HG03159 (cell line): Measurements from ENCODE around the gene TGM2.
"Not testable (repeated sequence)": the region's sequence is repeated elsewhere in the genome, so short reads cannot be mapped to it uniquely, and the experiment has no call there.

Experiments
- ATAC-seq: cut with Tn5 transposase; IDR thresholded peaks from one replicate; pipeline ENCODE4 v1.9.1; 2021; ENCODE audit warnings: mild to moderate bottlenecking, moderate library complexity; ENCODE audit not compliant: unreplicated experiment

The TGM2 gene

GRCh38 chr20:38119446-38119845, 45.6 kb downstream of the TGM2 start:
- no peak for ATAC-seq

- ATAC-seq, result no peak
These were observed 47.4 kb downstream of the TGM2 start for GRCh38 chr20:38117635-38118034.

- no peak for ATAC-seq
These were observed 47.9 kb downstream of the TGM2 start for GRCh38 chr20:38117205-38117604.

- ATAC-seq, result no peak
These were observed 48.5 kb downstream of the TGM2 start for GRCh38 chr20:38116409-38117165.

GRCh38 chr20:38115896-38116295, 49.2 kb downstream of the TGM2 start:
- ATAC-seq, result no peak

- ATAC-seq, result no peak
These were observed 49.9 kb downstream of the TGM2 start for GRCh38 chr20:38115205-38115604.

GRCh38 chr20:38114353-38114791, 50.7 kb downstream of the TGM2 start:
- ATAC-seq, result no peak

GRCh38 chr20:38113401-38114325, 51.4 kb downstream of the TGM2 start:
- no peak for ATAC-seq

GRCh38 chr20:38112930-38113294, 52.2 kb downstream of the TGM2 start:
- ATAC-seq, result no peak

- ATAC-seq, result no peak
These were observed 52.7 kb downstream of the TGM2 start for GRCh38 chr20:38112261-38112929.

GRCh38 chr20:38111366-38112232, 53.5 kb downstream of the TGM2 start:
- no peak for ATAC-seq

GRCh38 chr20:38110525-38111178, 54.4 kb downstream of the TGM2 start:
- no peak for ATAC-seq

GRCh38 chr20:38109591-38110524, 55.2 kb downstream of the TGM2 start:
- no peak for ATAC-seq

- no peak for ATAC-seq
These were observed 56.0 kb downstream of the TGM2 start for GRCh38 chr20:38108986-38109541.

GRCh38 chr20:38108438-38108985, 56.6 kb downstream of the TGM2 start:
- ATAC-seq, result no peak

GRCh38 chr20:38107916-38108315, 57.2 kb downstream of the TGM2 start:
- ATAC-seq, result not testable (repeated sequence)

GRCh38 chr20:38107386-38107785, 57.7 kb downstream of the TGM2 start:
- ATAC-seq, result not testable (repeated sequence)

GRCh38 chr20:38106461-38106860, 58.6 kb downstream of the TGM2 start:
- ATAC-seq, result no peak
